ENCODE data around the gene CD300LB.
"Not testable (repeated sequence)": the region's sequence is repeated elsewhere in the genome, so short reads cannot be mapped to it uniquely, and the experiment has no call there.

CD300LB gene

GRCh38 chr17:74524653-74525464, 6.4 kb downstream of the CD300LB start:
- no peak for FAIRE-seq

DNA sequence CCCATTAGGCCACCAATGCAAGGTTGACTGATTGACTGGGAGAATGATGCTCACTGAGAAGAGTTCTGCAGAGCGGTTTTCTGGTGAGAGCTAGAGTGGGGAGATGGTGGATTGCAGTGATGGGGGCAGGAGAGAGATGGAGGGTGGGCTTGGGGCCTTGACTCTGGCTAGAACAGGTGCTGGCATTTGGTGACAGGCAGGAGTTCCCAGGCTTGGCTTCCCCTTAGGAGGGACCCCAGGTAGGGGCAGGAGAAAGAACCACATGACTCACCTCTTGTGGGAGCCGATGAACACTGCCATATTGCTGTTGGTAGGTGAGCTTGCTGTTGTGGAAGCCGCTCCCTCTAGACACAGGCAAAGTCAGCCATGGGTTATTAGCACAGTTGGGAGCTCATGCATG, 8.0 kb downstream of the CD300LB start:
- no peak for FAIRE-seq

DNA sequence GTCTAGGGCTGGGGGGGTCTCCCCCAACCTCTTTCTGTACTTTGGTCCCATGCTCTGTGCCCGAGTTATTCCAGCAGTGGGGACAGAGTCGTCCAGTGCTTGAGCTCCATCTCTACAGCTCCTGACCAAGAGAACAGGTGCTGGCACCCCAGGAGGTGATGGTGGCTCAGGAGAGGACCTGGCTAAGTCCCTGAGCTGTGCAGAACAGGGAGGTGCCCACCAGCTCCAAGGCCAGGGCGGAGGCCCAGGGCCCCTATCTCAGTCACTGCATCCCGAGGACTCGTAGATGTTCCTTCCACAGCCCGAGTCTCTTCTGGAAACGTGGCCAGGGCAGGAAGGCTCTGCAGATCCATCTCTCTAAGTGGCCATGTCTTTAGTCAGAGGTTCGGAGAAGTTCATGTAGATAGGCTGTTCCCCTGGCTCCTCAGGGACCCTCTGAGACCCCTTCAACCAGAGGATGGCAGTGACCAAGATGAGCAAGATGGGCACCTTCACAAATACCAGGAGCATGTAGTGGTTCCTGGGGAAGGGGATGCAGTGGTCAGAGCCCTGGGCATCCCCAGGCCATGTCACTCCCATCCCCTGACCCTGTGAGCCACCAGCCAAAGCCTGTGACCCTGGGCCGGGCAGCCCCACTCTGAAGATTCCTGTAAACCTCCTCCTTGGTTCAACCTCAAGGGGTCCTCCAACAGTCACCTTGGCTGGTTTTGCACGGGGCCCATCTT, 8.7 kb downstream of the CD300LB start:
- FAIRE-seq = no peak

- FAIRE-seq = no peak
These were observed 9.5 kb downstream of the CD300LB start for GRCh38 chr17:74521701-74522201.

GRCh38 chr17:74520790-74521480, 10.3 kb downstream of the CD300LB start:
- no peak for FAIRE-seq

DNA sequence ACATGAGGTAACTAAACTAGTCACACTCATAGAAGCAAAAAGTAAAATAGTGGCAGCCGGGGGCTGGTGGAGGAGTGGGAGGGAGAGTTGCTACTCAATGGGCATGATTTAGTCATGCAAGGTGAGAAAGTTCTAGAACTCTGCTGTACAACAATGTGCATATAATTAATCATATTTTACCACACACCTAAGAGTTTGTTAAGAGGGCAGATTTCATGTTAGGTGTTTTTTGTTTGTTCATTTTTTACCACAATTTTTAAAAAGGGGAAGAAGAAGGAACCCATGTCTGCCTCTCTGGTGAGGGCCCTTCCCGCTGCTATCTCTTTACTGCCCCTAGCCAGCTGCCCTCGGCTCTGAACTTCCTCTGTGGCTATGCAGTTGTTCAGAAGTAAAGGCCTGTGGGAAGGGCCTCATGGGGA, 11.2 kb downstream of the CD300LB start:
- FAIRE-seq = no peak

DNA sequence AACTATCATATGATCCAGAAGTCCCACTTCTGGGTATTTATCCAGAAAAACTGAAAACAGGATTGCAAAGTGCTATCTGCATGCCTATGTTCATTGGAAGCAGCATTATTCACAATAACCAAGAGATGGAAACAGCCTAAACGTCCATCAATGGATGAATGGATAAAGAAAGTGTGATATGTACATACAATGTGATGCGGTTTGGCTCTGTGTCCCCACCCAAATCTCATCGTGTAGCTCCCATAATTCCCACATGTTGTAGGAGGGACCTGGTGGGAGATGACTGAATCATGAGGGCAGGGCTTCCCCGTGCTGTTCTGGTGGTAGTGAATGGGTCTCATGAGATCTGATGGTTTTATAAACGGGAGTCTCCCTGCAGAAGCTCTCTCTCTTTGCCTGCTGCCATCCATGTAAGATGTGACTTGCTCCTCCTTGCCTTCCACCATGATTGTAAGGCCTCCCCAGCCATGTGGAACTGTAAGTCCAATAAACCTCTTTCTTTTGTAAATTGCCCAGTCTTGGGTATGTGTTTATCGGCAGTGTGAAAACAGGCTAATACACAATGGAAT, 12.8 kb downstream of the CD300LB start:
- FAIRE-seq = not testable (repeated sequence)

GRCh38 chr17:74516561-74517328, 14.5 kb downstream of the CD300LB start:
- FAIRE-seq = no peak

DNA sequence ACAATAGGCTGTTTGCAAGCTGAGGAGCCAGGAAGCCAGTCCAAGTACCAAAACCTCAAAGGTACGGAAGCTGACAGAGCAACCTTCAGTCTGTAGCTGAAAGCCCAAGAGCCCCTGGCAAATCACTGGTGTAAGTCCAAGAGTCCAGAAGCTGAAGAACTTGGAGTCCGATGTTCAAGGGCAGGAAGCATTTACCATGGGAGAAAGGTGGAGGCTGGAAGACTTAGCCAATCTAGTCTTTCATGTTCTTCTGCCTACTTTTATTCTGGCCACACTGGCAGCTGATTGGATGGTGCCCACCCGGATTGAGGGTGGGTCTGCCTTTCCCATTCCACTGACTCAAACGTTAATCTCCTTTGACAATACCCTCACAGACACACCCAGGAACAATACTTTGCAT, 15.3 kb downstream of the CD300LB start:
- FAIRE-seq = no peak

DNA sequence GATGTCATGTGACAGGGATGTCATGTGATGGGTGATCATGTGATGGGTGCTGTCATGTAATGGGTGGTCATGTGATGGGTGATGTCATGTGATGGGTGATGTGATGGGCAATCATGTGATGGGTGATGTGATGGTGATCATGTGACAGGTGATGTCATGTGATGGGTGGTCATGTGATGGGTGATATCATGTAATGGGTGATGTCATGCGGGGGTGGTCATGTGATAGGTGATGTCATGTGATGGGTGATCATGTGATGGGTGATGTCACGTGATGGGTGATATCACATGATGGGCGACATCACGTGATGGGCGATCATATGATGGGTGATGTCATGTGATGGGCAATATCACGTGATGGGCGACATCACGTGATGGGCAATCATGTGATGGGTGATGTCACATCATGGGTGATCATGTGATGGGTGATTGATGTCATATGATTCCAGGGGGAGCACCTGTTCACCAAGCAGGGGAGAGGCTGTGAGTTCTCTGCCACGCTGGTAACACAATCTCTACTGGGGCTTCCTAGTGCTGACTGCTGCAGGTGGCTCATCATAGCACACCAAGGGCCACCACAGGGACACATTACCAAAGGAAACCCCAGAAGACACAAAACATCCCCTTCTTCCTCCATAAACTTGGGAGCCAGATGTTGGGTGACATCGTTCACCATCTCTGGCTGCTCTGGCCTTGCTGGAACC, 16.5 kb downstream of the CD300LB start:
- no peak for FAIRE-seq

DNA sequence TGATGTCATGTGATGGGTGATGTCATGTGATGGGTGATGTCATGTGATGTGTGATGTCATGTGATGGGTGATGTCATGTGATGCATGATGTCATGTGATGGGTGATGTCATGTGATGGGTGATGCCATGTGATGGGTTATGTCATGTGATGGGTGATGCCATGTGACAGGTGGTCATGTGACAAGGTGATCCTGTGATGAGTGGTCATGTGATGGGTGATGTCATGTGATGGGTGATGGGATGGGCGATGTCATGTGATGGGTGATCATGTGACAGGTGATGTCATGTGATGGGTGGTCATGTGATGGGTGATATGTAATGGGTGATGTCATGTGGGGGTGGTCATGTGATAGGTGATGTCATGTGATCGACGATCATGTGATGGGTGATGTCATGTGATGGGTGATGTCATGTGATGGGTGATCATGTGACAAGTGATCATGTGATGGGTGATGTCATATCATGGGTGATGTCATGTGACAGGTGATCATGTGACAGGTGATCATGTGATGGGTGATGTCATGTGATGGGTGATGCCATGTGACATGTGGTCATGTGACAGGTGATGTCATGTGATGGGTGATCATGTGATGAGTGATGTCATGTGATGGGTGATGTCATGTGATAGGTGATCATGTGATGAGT, 17.2 kb downstream of the CD300LB start:
- no peak for FAIRE-seq

- no peak for FAIRE-seq
These were observed 18.6 kb downstream of the CD300LB start for GRCh38 chr17:74512624-74513091.

- no peak for FAIRE-seq
These were observed 19.2 kb downstream of the CD300LB start for GRCh38 chr17:74512036-74512435.

DNA sequence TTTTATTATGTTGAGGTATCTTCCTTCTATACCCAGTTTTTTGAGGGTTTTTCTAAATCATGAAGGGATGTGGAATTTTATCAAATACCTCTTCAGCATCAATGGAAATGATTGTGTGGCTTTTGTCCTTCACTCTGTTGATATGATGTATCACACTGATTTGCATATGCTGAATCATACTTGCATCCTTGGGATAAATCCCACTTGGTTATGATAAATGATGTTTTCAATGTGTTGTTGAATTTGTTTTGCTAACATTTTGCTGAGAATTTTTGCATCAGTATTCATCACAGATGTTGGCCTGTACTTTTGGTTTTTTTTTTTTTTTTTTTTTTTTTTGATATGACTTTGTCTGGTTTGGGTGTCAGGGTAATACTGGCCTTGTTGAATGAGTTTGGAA, 23.1 kb downstream of the CD300LB start:
- no peak for FAIRE-seq

DNA sequence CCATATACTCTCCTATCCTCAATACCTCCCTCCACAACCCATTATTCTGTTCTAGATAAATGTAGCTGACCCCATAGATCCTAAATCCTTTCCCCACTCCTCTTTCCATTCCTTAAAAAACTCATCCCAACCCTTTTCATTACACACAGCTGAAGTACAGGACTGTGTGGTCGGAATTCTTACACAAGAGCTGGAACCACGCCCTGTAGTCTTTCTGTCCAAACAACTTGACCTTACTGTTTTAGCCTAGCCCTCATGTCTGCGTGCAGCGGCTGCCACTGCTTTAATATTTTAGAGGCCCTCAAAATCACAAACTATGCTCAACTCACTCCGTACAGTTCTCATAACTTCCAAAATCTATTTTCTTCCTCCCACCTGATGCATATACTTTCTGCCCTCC, 27.3 kb downstream of the CD300LB start:
- not testable (repeated sequence) for FAIRE-seq

GRCh38 chr17:74502861-74503260, 28.4 kb downstream of the CD300LB start:
- no peak for FAIRE-seq

GRCh38 chr17:74499992-74500391, 31.3 kb downstream of the CD300LB start:
- FAIRE-seq = no peak

GRCh38 chr17:74497471-74497870, 33.8 kb downstream of the CD300LB start:
- no peak for FAIRE-seq

GRCh38 chr17:74493331-74493833, 37.9 kb downstream of the CD300LB start:
- FAIRE-seq = peak; percentile 89

DNA sequence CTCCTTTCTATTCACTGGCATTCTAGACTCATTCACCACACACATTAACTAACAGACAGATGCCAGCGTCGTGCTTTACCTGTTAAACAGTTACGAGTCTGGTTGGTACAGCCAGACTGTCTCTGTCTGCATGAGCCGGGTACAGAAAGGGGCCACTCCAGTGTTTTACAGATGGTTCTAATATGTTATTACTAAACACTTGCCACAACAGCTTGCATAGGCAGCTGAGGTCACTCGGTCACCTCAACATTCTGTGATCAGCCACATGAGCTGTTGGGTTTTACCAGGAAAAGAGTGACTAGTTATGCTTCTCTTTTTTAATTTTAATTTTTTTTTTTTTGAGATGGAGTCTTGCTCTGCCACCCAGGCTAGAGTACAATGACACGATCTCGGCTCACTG, 39.6 kb downstream of the CD300LB start:
- no peak for FAIRE-seq

DNA sequence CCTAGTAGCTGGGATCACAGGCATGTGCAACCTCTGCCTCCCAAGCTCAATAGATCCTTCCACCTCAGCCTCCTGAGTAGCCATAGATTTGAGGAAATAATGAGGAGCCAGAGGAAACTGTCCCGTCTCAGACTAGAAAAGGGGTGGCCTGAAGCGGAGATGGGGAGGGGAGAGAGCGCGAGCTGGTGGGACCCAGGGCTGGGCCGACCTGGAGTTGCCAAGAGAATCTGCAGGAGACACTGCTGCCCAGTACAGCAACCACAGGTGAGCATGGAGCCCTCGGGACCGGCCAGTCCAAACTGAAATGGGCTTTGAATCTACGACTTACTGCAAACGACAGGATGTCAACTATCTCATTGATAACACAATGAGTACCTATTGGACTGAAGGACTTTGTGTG, 40.6 kb downstream of the CD300LB start:
- no peak for FAIRE-seq
